ENCODE data around the gene MGAT5B.

MGAT5B gene

DNA sequence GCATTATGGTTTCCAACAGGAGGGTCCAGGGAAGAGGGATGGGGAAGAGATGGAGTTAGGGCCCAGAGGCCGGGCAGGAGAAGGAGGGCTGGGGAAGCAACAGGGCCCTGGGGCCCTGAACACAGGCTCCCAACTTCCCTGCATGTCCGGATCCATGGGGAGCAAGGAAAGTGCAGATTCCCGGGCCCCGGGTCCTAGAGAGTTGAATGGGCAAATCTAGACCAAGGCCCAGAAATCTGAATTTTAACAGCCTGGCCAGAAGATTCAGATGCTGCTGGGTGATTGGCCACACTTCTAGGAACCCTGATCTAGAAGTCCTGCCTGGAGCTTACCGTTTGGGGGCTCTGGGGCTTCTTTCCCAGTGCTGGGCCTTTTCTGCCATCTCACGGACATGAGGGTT is 13.2 kb downstream of the MGAT5B start:
- no peak for DNase-seq

- no peak for DNase-seq
Measured at GRCh38 chr17:76881966-76882365, 13.8 kb downstream of the MGAT5B start.

GRCh38 chr17:76883744-76884525 is 15.7 kb downstream of the MGAT5B start:
- no peak for DNase-seq

GRCh38 chr17:76884995-76885893 is 17.0 kb downstream of the MGAT5B start:
- no peak for DNase-seq

DNA sequence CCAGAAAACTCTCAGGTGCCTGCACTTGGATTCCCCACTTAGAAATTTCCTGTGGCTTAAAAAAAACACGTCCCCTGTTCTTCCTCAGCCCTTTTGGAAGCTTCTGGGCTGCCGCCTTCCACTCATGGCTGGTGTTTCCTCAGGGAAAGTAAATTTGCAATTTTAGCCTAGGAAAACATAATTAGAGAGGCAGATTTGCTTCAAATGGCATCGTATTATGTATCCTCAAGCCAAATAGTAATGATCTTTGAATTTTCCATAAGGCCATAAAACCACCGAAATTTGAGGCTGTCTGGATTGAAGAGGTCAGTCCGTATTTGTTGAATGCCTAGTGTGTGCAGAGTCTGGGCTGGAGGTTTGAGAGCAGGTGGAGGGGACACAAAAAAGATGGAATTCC is 17.7 kb downstream of the MGAT5B start:
- no peak for DNase-seq

- DNase-seq: no peak
Measured at GRCh38 chr17:76886395-76886794, 18.2 kb downstream of the MGAT5B start.

- DNase-seq: no peak
Measured at GRCh38 chr17:76887802-76888201, 19.6 kb downstream of the MGAT5B start.

- no peak for DNase-seq
Measured at GRCh38 chr17:76888661-76889060, 20.5 kb downstream of the MGAT5B start.

DNA sequence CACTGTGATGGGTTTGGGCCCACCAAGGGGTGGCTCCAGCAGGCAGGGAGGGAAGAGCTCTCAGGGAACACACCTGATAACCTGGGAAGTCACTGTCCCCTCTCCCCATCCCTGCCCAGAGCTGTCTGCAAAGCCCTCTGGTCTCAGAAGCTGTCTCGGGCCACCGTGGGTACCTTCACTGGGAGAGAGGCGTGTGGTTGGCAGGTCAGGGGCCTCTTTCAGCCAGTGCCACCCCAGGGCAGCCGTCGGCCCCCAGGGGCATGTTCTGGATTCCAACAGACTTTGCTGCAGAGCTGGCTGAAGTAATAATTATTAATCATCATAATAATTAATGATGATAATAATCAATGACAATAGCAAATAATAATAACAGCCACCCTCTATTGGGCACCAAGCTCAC is 21.1 kb downstream of the MGAT5B start:
- no peak for DNase-seq

DNA sequence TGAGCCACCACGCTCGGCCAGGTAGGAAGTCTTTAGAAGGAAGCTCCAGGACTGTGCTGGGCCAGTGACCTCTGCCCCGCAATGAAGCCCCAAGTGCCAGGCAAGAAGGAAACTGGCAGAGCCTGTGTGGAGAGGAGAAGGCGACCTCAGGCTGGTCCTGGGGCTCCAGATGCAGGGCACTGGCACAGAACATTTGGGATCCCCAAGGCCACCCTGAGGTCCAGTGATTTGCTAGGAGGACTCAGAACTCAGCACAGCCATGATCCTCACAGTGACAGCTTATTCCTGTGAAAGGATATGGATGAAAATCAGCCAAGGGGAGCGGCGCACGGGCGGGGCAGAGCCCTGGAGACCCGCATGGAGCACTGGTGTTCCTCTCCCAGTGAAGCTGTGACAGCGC is 24.1 kb downstream of the MGAT5B start:
- DNase-seq: no peak

- DNase-seq: no peak
Measured at GRCh38 chr17:76893623-76894334, 25.6 kb downstream of the MGAT5B start.

DNA sequence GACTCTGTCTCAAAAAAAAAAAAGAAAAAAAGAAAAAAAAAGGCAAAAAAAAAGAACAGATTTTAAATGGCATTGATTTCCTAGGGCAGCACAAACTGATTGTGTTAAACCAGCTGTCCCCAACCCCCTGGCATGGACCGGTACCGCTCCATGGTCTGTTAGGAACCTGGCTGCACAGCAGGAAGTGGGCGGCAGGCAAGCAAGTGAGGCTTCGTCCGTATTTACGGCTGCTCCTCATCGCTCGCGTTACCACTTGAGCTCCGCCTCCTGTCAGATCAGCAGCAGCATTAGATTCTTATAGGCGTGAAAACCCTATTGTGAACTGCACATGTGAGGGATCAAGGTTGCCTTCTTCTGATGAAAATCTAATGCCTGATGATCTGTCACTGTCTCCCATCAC is 26.6 kb downstream of the MGAT5B start:
- DNase-seq: no peak

DNA sequence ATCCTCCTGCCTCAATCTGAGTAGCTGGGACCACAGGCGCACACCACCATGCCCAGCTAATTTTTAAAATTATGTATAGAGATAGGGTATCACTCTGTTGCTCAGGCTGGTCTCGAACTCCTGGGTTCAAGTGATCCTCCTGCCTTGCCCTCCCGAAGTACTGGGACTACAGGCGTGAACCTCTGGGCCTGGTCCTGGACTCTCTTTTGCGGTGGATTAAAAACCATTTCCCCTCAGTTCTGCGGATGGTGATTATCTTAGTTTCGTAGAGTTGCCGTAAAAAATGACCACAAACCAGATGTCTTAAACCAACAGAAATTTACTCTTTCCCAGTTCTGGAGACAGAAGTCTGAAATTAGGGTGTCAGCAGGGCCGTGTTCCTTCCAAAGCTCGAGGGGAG is 28.8 kb downstream of the MGAT5B start:
- no peak for DNase-seq

- no peak for DNase-seq
Measured at GRCh38 chr17:76899414-76899813, 31.2 kb downstream of the MGAT5B start.

- no peak for DNase-seq
Measured at GRCh38 chr17:76900723-76901122, 32.5 kb downstream of the MGAT5B start.

DNA sequence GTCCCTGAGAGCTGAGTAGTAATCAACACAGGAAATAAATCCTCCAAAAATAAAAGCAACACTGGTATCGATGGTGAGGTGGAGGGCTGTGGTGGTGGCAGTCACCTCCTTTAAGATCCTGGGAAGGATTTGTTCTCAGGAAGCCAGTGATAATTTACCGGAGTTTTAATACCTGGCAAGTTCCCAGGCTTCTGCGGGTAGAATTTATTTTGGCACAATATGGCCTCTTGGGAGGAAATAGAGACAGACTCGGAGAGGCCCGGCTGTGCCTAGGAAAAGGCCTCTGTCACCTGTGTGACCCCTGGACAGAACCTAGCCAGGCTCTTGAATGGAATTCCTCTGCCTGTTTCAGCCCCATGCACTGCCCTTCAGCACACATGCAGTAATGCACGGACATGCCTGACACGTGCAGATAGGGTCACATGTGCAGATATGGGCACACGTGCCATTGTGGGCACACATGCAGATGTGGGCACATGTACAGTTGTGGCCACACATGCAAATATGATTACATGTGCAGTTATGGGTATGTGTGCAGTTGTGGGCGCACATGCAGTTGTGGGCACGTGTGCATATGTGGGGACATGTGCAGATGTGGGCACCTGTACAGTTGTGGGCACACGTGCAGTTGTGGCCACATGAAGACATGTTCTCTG is 33.5 kb downstream of the MGAT5B start:
- DNase-seq: no peak

- no peak for DNase-seq
Measured at GRCh38 chr17:76902476-76902875, 34.3 kb downstream of the MGAT5B start.

DNA sequence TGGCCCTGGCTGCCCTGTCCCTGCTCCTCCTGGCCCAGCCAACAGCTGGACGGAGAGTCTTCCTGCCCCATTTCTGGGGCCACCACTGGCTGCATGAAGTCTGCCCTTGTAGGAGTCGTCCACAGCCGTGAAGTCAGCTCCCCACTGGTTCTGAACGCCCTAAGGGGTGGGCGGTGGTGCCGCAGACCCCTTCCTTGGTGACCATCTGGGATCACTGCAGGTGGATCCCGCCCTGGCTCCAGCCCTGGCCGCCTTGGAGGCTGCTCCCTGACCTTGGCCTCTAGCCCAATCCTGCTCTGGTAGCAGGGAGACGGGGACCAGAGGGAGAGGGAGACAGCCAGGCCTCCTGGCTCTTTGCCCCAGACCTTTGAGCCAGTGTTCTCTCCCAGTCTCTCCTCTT is 35.4 kb downstream of the MGAT5B start:
- no peak for DNase-seq

- DNase-seq: no peak
Measured at GRCh38 chr17:76904116-76904515, 35.9 kb downstream of the MGAT5B start.

DNA sequence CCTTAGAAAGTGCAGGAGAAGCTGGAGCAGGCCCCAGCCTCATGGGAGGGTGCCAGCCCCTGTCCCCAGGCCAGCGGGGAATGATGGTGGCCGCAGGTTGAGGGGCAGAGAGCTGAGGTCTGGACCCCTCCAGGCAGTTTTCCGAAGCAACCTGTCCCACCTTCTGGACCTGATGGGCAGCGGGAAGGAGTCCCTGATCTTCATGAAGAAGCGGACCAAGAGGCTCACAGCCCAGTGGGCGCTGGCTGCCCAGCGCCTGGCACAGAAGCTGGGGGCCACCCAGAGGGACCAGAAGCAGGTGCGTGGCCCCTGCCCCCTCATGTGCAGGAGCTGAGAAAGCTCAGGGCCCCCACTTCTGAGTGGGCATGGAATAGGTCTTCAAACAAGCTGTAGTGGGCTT is 36.8 kb downstream of the MGAT5B start:
- DNase-seq: no peak

DNA sequence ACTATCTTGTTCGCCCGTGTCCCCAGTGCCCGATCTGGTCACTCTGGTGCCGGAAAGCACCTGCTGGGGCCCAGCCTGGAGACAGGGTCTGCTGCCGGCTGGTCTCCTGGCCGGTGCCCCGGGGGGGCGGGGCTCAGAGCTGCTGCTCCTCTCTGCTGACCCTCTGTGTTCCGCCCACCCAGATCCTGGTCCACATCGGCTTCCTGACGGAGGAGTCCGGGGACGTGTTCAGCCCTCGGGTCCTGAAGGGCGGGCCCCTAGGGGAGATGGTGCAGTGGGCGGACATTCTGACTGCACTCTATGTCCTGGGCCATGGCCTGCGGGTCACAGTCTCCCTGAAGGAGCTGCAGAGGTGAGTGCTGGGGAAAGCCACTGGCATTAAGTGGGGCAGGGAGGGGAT is 37.6 kb downstream of the MGAT5B start:
- no peak for DNase-seq

DNA sequence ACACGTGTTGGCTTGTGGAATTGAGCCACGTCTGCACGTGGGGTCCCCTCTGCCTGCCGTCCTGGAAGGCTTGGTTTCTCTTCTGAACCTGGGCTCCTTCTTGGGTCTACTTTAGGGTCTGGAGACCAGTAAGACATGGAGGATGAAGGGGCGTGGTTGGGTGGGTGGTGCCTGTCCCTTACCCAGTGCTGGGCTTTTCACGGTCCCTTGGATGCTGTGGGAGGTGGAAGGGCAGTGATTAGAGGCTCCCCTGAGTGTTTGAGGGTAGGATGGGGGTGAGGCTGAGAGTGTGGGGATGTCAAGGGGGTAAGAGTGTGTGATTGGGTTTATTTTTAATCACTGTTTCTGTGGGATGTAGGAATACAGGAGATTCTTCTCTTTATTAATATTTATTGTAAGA is 38.3 kb downstream of the MGAT5B start:
- DNase-seq: no peak

DNA sequence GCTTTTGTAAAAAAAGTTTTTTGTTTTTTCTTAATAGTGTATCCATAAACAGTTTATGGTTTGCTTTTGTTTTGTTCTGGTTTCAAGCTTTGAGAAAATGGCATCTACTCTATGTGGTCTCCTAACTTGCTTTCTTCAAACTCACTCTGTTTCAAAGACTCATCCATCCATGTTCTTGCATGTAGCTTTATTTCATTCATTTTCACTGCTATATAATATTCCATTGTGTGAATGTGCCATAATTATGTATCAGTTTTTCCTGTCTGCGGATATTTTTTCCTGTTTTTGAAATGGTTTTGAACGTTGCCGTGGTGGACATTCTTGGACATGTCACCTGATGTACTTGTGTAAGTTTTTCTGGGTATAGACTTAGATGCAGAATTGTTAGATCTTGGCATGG is 39.1 kb downstream of the MGAT5B start:
- DNase-seq: no peak
